Epithelial cell of proximal tubule (primary cell): ENCODE measurements around the gene C1QA. TPM values are rescaled to one million over a fixed set of nuclear protein-coding genes. Genes with fewer than 3 reads are reported as not detected.
A peak's percentile ranks its signal among the peaks of the same experiment; 100 is the strongest.

ENCODE experiments used
- DNase-seq: peaks from one replicate; pipeline ENCODE4 v3.0.0-alpha.2; 2011; ENCODE audit warnings: low read depth
- H3K4me3 ChIP-seq: 2 replicates; pipeline ENCODE4 v1.5.1; 2011; ENCODE audit warnings: low read depth, mild to moderate bottlenecking, low read length
- CTCF ChIP-seq: conservative IDR thresholded peaks from 2 replicates; pipeline ENCODE4 v1.5.1; 2012; ENCODE audit warnings: low read depth, mild to moderate bottlenecking, low read length
- total RNA-seq: library from RNA; depleted of rRNA; stranded (reverse); fragments of >200 nt; gene quantifications from 2 replicates; pipeline ENCODE4 v1.2.3, GENCODE V29; 2015

The C1QA gene
- total RNA-seq, 1 donor from 2014 or later: not detected

- TF ChIP-seq CTCF: peak; percentile 8
- no peak for DNase-seq
- H3K4me3 ChIP-seq: no peak overlapping the region
Measured at GRCh38 chr1:22654692-22655091, 18.3 kb downstream of the C1QA start.

GRCh38 chr1:22658385-22659163 is 22.1 kb downstream of the C1QA start:
- H3K4me3 ChIP-seq: no peak overlapping the region
- no peak for DNase-seq
- peak; percentile 39 for TF ChIP-seq CTCF

- DNase-seq: no peak
- TF ChIP-seq CTCF: no peak
- no peak overlapping the region for H3K4me3 ChIP-seq
Measured at GRCh38 chr1:22660716-22661241, 24.4 kb downstream of the C1QA start.

GRCh38 chr1:22661880-22662279 is 25.5 kb downstream of the C1QA start:
- no peak for TF ChIP-seq CTCF
- H3K4me3 ChIP-seq: no peak overlapping the region
- DNase-seq: no peak

GRCh38 chr1:22662318-22662717 is 25.9 kb downstream of the C1QA start:
- TF ChIP-seq CTCF: no peak
- DNase-seq: no peak
- H3K4me3 ChIP-seq: no peak overlapping the region

GRCh38 chr1:22662986-22663408 is 26.6 kb downstream of the C1QA start:
- no peak for DNase-seq
- no peak overlapping the region for H3K4me3 ChIP-seq
- TF ChIP-seq CTCF: no peak

- TF ChIP-seq CTCF: peak; percentile 73
- no peak for DNase-seq
- no peak overlapping the region for H3K4me3 ChIP-seq
Measured at GRCh38 chr1:22665752-22666151, 29.3 kb downstream of the C1QA start.
